Stimulated activated effector memory CD8-positive, alpha-beta T cell treated with anti-CD3 and anti-CD28 coated beads, Interleukin-12 subunit alpha, Interleukin-12 subunit beta, amount 100 ng/mL, for 72 hours (primary cell): ENCODE data around the gene MRPS27.
A peak's percentile ranks its signal among the peaks of the same experiment; 100 is the strongest.

Source experiments
- ATAC-seq: fragments of 150-1000 bp; cut with Tn5 transposase; 2 replicates; pipeline ENCODE4 v1.10.0; 2021
- DNase-seq, 2 donors: peaks; one replicate each; pipeline ENCODE4 v3.0.0; 2021 to 2022; ENCODE audit warnings: low spot score in 2 of 2
- H3K27ac Mint-ChIP-seq: one replicate; pipeline ENCODE4 v1.8.0; 2022; ENCODE audit warnings: mild to moderate bottlenecking, mixed read lengths
- H3K36me3 Mint-ChIP-seq: one replicate; pipeline ENCODE4 v1.8.0; 2022; ENCODE audit warnings: mild to moderate bottlenecking, mixed read lengths
- H3K4me1 Mint-ChIP-seq: one replicate; pipeline ENCODE4 v1.8.0; 2022; ENCODE audit warnings: mixed read lengths
- H3K4me3 Mint-ChIP-seq: one replicate; pipeline ENCODE4 v1.8.0; 2022; ENCODE audit warnings: mild to moderate bottlenecking, mixed read lengths
- H3K9me3 Mint-ChIP-seq: one replicate; pipeline ENCODE4 v1.8.0; 2022; ENCODE audit warnings: mixed read lengths

MRPS27 gene

GRCh38 chr5:72285424-72285821 lies 34.6 kb downstream of the MRPS27 start:
- H3K9me3 Mint-ChIP-seq = no peaks in the 10 kb centered on the region
- DNase-seq (no peak), ATAC-seq (no peak)
- H3K36me3 Mint-ChIP-seq = peaks cover 72% of the 10 kb centered on the region
- no peak overlapping the region for H3K4me3 Mint-ChIP-seq
- no peaks in the 10 kb centered on the region for H3K4me1 Mint-ChIP-seq
- no peak overlapping the region for H3K27ac Mint-ChIP-seq

- H3K27ac Mint-ChIP-seq = no peak overlapping the region
- peaks cover 67% of the 10 kb centered on the region for H3K36me3 Mint-ChIP-seq
- H3K4me3 Mint-ChIP-seq = no peak overlapping the region
- no peak for ATAC-seq
- DNase-seq = no peak
- no peaks in the 10 kb centered on the region for H3K9me3 Mint-ChIP-seq
- no peaks in the 10 kb centered on the region for H3K4me1 Mint-ChIP-seq
Measured at GRCh38 chr5:72284559-72285423, 35.2 kb downstream of the MRPS27 start.

GRCh38 chr5:72283358-72283757 lies 36.7 kb downstream of the MRPS27 start:
- no peak overlapping the region for H3K27ac Mint-ChIP-seq
- no peaks in the 10 kb centered on the region for H3K9me3 Mint-ChIP-seq

GRCh38 chr5:72282878-72283277 lies 37.2 kb downstream of the MRPS27 start:
- Mint-ChIP-seq H3K4me3 (no peak overlapping the region), H3K27ac (no peak overlapping the region), H3K9me3 (no peaks in the 10 kb centered on the region), H3K4me1 (no peaks in the 10 kb centered on the region), H3K36me3 (peaks cover 57% of the 10 kb centered on the region)
- ATAC-seq (no peak), DNase-seq (no peak)

More at GRCh38 chr5:72283358-72283757, 36.7 kb downstream of the MRPS27 start:
- Mint-ChIP-seq H3K4me3 (no peak overlapping the region), H3K36me3 (peaks cover 57% of the 10 kb centered on the region), H3K4me1 (no peaks in the 10 kb centered on the region)
- no peak for ATAC-seq
- no peak for DNase-seq

- H3K4me1 Mint-ChIP-seq = no peaks in the 10 kb centered on the region
- DNase-seq (no peak), ATAC-seq (no peak)
- no peaks in the 10 kb centered on the region for H3K9me3 Mint-ChIP-seq
- peaks cover 56% of the 10 kb centered on the region for H3K36me3 Mint-ChIP-seq
- peak overlapping the region; percentile 18 for H3K27ac Mint-ChIP-seq
- H3K4me3 Mint-ChIP-seq = no peak overlapping the region
Measured at GRCh38 chr5:72281764-72282499, 38.1 kb downstream of the MRPS27 start.

GRCh38 chr5:72281430-72281763 lies 38.6 kb downstream of the MRPS27 start:
- no peaks in the 10 kb centered on the region for H3K9me3 Mint-ChIP-seq
- H3K27ac Mint-ChIP-seq = peak overlapping the region; percentile 18
- DNase-seq (no peak), ATAC-seq (no peak)
- H3K4me1 Mint-ChIP-seq = no peaks in the 10 kb centered on the region
- H3K36me3 Mint-ChIP-seq = peaks cover 51% of the 10 kb centered on the region
- H3K4me3 Mint-ChIP-seq = no peak overlapping the region

GRCh38 chr5:72280581-72281069 lies 39.4 kb downstream of the MRPS27 start:
- Mint-ChIP-seq H3K4me1 (no peaks in the 10 kb centered on the region), H3K36me3 (peaks cover 45% of the 10 kb centered on the region), H3K27ac (no peak overlapping the region), H3K4me3 (no peak overlapping the region), H3K9me3 (no peaks in the 10 kb centered on the region)
- DNase-seq (no peak), ATAC-seq (no peak)

GRCh38 chr5:72276219-72276752 lies 43.8 kb downstream of the MRPS27 start:
- H3K36me3 Mint-ChIP-seq = peaks cover 21% of the 10 kb centered on the region
- H3K9me3 Mint-ChIP-seq = no peaks in the 10 kb centered on the region
- H3K27ac Mint-ChIP-seq = no peak overlapping the region
- H3K4me3 Mint-ChIP-seq = no peak overlapping the region
- no peak for ATAC-seq
- peaks cover 8% of the 10 kb centered on the region for H3K4me1 Mint-ChIP-seq
- DNase-seq = no peak

GRCh38 chr5:72273547-72273946 lies 46.5 kb downstream of the MRPS27 start:
- peaks cover 13% of the 10 kb centered on the region for H3K4me1 Mint-ChIP-seq

GRCh38 chr5:72272398-72272797 lies 47.6 kb downstream of the MRPS27 start:
- DNase-seq = no peak
- Mint-ChIP-seq H3K9me3 (no peaks in the 10 kb centered on the region), H3K4me1 (peaks cover 13% of the 10 kb centered on the region), H3K27ac (no peak overlapping the region), H3K36me3 (peaks cover 26% of the 10 kb centered on the region), H3K4me3 (no peak overlapping the region)
- ATAC-seq = no peak

More at GRCh38 chr5:72273547-72273946, 46.5 kb downstream of the MRPS27 start:
- H3K9me3 Mint-ChIP-seq = no peaks in the 10 kb centered on the region
- peaks cover 27% of the 10 kb centered on the region for H3K36me3 Mint-ChIP-seq
- DNase-seq (no peak), ATAC-seq (no peak)
- H3K4me3 Mint-ChIP-seq = no peak overlapping the region
- no peak overlapping the region for H3K27ac Mint-ChIP-seq

- DNase-seq = no peak
- H3K4me3 Mint-ChIP-seq = no peak overlapping the region
- no peak for ATAC-seq
- H3K27ac Mint-ChIP-seq = no peak overlapping the region
- H3K36me3 Mint-ChIP-seq = peaks cover 23% of the 10 kb centered on the region
- no peaks in the 10 kb centered on the region for H3K9me3 Mint-ChIP-seq
- peaks cover 13% of the 10 kb centered on the region for H3K4me1 Mint-ChIP-seq
Measured at GRCh38 chr5:72271702-72272101, 48.3 kb downstream of the MRPS27 start.

GRCh38 chr5:72270037-72270436 lies 50.0 kb downstream of the MRPS27 start:
- no peak for ATAC-seq
- peaks cover 10% of the 10 kb centered on the region for H3K4me1 Mint-ChIP-seq

GRCh38 chr5:72269411-72269780 lies 50.6 kb downstream of the MRPS27 start:
- Mint-ChIP-seq H3K4me3 (no peak overlapping the region), H3K27ac (no peak overlapping the region), H3K4me1 (peaks cover 5% of the 10 kb centered on the region), H3K9me3 (no peaks in the 10 kb centered on the region), H3K36me3 (peaks cover 26% of the 10 kb centered on the region)
- DNase-seq (no peak), ATAC-seq (no peak)

More at GRCh38 chr5:72270037-72270436, 50.0 kb downstream of the MRPS27 start:
- Mint-ChIP-seq H3K27ac (no peak overlapping the region), H3K36me3 (peaks cover 23% of the 10 kb centered on the region), H3K9me3 (no peaks in the 10 kb centered on the region), H3K4me3 (no peak overlapping the region)
- DNase-seq = no peak

- Mint-ChIP-seq H3K36me3 (peaks cover 27% of the 10 kb centered on the region), H3K9me3 (no peaks in the 10 kb centered on the region), H3K4me1 (peaks cover 5% of the 10 kb centered on the region), H3K27ac (no peak overlapping the region), H3K4me3 (no peak overlapping the region)
- peak; percentile 27 to 59 for DNase-seq
- no peak for ATAC-seq
Measured at GRCh38 chr5:72268753-72269410, 51.2 kb downstream of the MRPS27 start.

GRCh38 chr5:72268260-72268659 lies 51.8 kb downstream of the MRPS27 start:
- ATAC-seq (no peak), DNase-seq (no peak)
- Mint-ChIP-seq H3K27ac (no peak overlapping the region), H3K4me1 (peaks cover 5% of the 10 kb centered on the region), H3K36me3 (peaks cover 27% of the 10 kb centered on the region), H3K4me3 (no peak overlapping the region), H3K9me3 (no peaks in the 10 kb centered on the region)
